Right ventricle myocardium superior (tissue), 1 donor: ENCODE data around the gene FLNC. TPM values are rescaled to one million over a fixed set of nuclear protein-coding genes. Genes with fewer than 3 reads are reported as not detected.

Experiments
- ATAC-seq: fragments of 200-7000 bp; cut with Tn5 transposase; one replicate; pipeline ENCODE4 v1.9.1; 2020; ENCODE audit warnings: mild to moderate bottlenecking; ENCODE audit not compliant: poor library complexity
- DNase-seq: peaks from one replicate; pipeline ENCODE4 v3.0.0-alpha.2; 2020
- intact Hi-C: fragments of 100-400 bp; cut with DNase I; formaldehyde crosslinking; loops from one replicate; pipeline ENCODE4 v1.11.2; 2022
- total RNA-seq: library from RNA; stranded (reverse); fragmentation: NEBNext Ultra II Directional; extraction: Animal tissue kit (Norgen Biotek cat#: 25700); gene quantifications from one replicate; pipeline ENCODE4 v1.2.1, GENCODE V29; 2021
- donor health status: DM: no; HTN: yes; CAD: no; lungs with severe emphysema.

Gene FLNC
- total RNA-seq, 1 donor from 2014 or later: 601 TPM

DNA sequence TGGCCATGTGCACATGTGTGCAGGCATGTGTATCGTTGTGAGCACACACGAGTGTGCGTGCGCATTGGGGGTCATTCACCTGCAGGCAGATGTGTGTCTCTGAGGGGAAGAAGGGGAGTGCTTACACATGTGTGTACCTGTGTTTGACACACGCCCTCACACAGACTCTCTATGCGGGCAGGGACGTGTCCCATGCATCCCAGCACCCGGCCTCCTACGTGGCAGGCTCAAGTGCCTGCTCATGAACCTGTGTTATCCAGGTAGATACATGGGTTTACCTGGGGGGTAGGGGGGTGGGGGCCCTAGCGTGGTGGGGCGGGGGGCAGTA, 61.7 kb downstream of the FLNC start:
- intact Hi-C loops: no loop called here
- ATAC-seq: no peak
- no peak for DNase-seq

DNA sequence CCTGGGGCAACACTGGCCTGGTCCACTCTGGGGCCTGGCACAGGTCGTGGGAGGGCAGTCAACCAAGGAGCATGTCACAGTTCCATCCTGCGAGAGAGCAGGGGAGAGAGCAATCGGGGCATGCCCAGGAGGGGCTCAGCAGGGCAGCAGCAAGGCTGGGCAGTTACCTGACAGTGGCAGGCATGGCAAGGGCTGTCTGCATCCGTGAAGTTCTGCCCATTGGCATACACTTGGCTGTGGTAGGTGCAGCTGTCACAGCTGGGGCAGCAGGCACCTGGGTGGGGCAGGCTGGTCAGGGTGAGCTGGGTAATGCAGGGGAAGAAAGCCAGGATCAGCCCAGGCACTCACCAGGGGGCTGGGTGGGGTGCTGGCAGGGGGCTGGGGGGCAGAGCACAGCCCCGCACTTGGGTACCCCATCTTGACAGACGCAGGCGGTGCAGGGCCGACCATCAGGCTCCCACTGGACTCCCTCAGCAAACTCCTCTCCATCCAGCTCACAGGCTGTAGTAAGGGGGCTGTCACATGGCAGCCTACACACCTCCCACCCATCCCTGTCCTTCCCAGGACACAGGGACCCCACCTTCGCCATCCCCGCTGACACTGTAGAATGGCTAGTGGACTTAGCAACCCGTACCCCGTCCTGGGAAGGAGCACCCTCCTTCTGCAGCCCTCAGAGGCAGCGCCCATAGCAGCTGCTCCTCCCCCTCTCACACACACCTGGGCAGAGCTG, 62.5 kb downstream of the FLNC start:
- intact Hi-C loops: no loop called here
- ATAC-seq: no peak
- DNase-seq: peak; percentile 26

DNA sequence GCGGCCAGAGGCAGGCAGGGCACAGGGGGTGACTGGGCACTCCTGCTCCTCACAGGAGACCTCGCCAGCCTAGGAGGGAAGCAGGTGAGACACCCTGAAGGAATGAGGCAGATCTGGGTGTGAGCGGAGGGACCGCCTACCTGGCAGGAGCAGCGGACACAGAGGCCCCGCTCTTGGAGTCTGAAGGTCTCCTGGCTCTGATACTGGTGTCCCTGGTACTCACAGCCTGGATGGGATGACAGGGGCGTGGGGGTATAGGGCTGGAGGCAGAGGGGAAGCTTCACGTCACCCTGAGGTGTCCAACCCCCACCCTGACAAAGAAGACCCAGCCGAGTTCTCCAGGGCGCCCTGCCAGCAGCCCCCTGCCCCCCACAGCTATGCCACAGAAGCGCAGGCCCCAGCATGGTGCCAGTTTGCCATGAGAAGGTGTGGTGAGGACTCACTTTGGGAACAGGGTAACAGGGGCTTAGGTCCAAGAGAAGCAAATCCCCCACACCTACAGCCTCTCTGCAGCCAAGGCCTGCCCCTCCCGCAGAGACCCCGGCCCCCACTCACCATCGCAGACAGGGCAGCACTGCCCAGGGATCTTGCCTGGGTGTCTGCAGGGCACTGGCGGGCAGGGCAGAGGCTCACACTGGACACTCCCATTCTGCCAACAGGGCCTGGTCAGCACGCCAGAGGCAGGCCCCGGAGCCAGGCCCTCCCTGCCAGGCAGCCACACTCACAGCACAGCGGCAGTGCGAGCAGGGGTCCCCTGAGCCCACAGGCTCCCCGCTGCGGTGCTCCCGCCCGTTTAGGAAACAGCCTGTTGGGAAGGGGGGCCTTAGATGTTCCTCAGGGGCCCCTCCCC, 63.3 kb downstream of the FLNC start:
- ATAC-seq (no peak), DNase-seq (peak; percentile 32)
- intact Hi-C loops: no loop called here

DNA sequence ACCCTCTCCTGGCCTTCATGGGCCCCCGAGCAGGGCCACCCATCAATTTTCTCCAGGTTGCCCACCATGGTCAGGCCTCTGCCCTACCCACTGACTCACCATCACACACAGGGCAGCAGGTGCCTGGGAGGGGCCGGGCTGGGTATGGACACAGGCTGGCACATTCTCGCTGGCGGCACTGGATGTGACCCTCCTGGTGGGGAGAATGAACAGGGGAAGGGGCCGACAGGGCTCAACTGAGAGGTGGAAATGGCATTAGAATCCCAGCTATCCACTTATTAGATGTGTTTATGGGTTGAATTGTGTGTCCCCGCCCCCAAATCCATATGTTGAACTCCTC, 63.9 kb downstream of the FLNC start:
- intact Hi-C loops: no loop called here
- DNase-seq: peak; percentile 33
- ATAC-seq: no peak

DNA sequence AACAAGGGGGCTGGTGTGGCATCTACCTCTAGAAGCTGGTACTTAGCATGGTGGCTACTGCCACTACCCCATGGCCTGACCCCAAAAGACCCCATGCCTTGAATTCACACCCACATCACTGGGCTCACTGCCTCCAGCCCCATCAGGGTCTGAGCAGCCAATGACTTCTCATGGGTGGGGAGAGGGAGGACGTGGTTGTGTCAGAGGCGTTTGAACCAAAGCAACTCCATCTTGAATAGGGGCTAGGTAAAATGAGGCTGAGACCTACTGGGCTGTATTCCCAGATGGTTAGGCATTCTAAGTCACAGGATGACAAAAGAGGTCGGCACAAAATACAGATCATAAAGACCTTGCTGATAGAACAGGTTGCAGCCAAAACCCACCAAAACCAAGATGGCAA, 65.1 kb downstream of the FLNC start:
- ATAC-seq: no peak
- intact Hi-C loops: no loop called here
- DNase-seq: peak; percentile 8

DNA sequence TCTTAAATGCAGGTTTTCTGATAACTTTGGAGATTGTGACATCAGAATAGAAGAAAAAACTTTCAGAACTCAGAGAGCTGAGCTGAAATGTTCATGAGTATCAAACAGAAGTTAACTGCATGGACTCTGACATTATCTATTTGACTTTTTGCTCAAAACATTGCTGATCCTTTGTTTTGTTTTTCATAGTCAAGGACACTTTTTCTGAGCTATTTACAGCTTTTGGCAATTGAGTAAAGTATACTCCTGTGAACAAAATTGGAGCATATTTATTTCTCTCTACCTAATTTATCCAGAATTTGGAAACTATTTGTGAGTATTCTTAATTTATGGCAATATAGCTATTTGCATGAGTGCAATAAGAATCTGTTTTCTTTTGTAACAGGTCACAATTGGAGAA, 69.2 kb downstream of the FLNC start:
- DNase-seq (no peak), ATAC-seq (no peak)
- intact Hi-C loops: no loop called here

DNA sequence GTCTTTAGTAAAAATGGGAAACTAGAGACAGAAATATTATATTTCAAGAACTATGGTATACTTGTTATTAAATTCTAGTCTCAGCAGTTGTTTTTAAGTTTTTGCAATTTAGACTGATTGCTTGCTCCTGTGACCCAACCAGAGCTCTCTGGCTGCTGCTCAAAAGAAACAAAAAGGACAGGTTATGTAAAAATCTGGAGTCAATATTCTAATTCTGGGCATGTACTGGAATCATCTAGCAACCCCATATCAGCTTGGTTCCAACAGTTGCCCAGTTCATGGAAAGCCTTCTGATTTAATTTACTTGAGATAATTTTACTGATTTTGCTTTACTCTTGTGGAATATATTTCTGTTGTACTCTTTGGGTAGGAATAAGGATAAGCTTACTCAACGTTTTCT, 70.0 kb downstream of the FLNC start:
- ATAC-seq (no peak), DNase-seq (no peak)
- intact Hi-C loops: no loop called here

DNA sequence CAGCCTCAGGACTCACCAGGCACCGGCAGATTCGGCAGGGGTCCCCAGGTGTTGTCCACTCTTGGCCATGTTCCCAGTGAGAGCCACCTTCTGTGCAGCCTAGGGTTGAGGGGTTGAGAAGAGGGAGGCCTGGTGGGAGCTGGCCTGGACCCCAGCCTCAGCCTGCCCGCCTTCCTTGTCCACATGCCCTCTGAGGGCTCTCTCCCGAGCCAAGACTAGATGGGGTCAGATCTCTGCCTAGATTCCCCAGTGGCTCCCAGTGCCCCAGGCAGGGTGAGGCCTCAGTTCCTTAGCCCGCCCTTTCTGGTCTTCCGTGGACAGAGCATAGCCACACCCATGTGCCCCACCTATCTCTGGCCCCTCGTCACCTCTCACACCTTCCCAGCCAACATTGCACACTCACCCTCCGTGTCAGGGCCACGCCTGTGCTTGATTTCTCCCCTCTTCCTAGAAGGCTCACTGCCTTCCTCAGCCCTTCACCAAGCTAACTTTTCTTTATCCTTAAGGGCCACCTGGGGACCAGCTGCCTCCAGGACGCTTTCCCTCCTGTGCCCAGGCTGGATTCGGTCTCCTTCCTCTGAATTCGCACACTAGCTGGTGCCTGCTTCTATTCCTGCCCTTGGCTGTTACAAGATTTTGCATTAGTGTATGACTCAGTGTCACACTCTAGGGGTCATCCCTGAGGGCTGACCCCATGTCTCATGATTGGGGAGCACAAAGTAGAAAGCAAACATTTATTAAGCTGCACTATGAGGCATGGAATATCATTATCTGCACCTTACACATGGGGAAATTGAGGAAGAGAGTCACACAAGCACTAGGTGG, 72.8 kb downstream of the FLNC start:
- intact Hi-C loops: no loop called here
- DNase-seq: no peak
- ATAC-seq: no peak

DNA sequence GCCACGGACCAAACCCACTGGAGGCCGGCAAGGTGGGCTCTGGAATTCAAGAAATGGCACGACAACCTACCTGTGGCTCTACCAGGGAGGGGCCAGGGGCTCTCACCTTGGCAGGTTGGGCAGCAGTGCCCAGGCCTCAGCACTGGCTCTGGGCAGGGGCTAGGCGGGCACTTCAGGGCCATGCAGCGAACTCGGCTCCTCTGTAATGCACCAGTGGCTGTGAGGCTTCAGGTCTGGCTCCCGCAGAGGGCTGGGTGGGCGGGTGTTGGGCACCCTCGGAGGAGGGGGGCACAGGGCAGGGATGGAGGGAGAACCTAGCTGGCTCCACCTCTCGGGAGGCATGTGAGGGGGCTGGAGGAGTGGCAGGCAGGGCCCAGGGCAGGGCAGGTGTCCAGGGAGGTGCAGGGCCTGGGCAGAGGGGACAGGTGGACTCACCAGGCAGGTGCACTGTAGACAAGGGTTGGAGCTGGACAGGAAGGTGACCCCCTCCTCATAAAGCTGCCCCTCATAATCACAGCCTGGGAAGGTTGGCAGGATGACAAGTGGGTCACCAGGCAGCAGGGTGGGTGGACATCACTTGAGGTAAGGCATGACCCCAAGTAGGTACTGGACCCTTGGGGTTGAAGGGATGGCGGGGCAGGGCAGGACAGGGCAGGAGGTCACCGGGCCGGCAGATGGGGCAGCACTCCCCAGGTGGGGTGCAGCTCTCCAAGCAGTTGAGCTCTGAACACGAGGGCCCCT, 73.6 kb downstream of the FLNC start:
- DNase-seq (no peak), ATAC-seq (no peak)
- intact Hi-C loops: loop anchor here (2.0 kb wide), 1 partner anchor 187 kb away; no protein-coding TSS in a partner anchor

DNA sequence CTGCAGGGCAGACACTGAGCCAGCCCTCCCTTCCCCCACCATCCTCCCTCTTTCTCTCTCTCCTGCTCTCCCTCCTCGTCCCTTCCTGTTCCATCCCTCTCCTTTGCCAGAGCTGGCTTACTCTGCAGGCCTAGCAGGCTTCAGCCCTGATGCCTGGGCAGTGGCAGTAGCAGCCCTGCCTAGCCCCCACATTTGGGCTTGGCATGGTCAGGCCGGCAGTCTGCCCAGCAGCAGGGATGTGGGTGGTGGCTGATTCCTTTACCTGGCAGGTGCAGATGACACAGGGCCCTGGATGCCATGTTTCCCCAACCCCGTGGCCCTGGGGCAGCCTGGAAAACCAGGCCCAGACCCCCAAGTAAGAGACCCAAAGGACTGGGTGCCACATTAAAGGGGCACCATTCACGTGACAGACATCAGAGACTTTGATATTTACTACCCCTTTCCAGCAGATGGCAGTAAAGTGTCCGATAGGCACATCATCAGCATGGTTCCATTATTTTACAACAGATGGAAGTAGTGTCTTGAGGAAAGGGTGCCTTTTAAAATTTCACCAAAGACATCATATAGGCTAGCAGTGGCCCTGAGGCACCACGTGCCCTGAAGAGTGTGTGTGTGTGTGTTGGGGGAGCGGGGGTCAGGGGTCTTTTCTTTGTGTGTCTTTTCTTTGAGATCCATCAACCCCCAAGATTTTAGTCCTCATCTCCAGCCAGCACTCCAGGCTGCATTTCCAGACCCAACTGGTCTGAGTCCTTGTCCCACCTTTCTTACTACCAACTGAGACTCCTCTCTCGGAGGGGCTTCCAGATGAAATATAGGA, 74.4 kb downstream of the FLNC start:
- ATAC-seq: peak; percentile 66
- DNase-seq: peak; percentile 30

DNA sequence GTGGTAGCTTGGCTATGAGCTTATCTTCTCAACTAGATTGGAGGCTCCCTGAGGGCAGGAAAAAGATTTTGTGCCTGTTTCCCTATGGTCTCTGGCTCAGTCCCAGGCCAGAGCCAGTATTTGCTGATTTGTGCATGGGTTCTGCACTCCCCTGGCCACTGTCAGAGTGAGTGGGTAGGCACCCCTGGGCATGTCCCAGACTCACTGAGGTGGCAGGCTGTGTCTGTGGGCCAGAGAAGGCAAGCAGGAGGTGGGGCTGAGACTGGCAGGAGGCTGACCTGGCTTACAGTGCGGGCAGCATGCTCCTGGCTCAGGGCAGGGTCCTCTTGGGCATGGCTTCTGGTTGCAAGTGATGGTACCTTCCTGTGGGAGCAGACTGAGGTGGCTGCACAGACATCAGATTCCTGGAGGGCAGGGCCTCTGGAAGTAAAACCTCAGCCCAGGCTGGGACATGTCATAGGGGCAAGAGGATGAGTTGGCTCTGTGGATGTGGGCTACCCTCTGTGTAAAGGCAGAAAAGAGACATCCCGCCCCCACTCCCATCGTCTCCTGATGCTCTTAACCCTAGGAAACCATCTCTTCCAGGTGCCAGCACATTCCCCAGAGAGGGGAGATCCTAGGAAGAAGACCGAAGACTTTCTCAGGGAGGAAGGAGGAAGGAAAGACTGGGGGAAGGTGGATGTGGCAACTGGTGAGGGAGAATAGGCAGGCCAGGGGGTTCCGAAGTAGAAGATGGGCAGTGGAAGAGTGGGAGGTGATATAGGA, 76.0 kb downstream of the FLNC start:
- ATAC-seq: no peak
- DNase-seq: no peak
- intact Hi-C loops: no loop called here

More for the DNA sequence above, 74.4 kb downstream of the FLNC start:
- intact Hi-C loops: loop anchor here (2.0 kb wide), 1 partner anchor 186 kb away; no protein-coding TSS in a partner anchor

DNA sequence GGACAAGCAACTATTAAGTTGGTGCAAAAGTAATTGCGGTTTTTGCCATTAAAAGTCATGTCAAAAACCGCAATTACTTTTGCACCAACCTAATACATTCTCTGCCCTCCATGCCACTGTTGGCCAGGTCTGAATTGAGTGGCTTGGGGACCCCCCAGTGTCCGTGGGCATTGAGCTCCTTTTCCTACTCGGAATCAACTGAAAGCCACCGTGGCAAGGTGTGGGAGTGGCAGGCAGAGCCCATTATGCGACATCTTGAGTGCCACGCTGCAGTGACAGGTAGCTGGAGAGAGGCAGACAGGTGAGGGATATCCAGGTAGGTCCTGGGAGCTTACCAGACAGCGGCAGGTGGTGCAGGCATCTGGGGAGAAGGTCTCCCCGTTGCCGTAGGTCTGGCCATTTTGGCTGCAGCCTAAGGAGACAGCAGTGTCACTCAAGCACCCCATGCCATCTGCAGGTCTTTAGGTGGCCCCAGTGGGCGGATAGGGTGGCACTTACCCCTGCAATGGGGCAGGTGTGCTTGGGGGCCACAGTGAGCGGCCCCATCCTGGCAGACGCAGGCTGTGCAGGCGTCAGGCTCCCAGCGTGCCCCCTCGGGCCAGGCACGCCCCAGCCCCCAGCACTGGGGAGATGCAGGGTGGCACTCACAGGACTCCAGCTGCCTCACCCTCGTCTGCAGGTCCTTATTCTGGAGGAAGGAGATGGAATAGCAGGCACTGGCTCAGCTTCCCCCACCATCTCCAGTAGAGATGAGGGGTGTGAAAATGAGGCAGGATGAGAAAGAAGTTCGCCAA, 76.8 kb downstream of the FLNC start:
- ATAC-seq: no peak
- DNase-seq: peak; percentile 6
- intact Hi-C loops: no loop called here

Other genes starting within 250 kb of the FLNC start
- gene GARIN1A, start 158.1 kb upstream of the FLNC start, total RNA-seq: 1.7 TPM
- 165 TPM for gene CALU, start 91.0 kb upstream of the FLNC start, total RNA-seq
- gene OPN1SW, start 54.6 kb upstream of the FLNC start, total RNA-seq: not detected
- 5.2 TPM for gene CCDC136, start 38.4 kb upstream of the FLNC start, total RNA-seq
- gene ATP6V1F, start 32.5 kb downstream of the FLNC start, total RNA-seq: 119 TPM
- 0.11 TPM for gene KCP, start 80.3 kb downstream of the FLNC start, total RNA-seq
- 1.9 TPM for gene IRF5, start 107.5 kb downstream of the FLNC start, total RNA-seq
- gene TNPO3, start 224.7 kb downstream of the FLNC start, total RNA-seq: 32.8 TPM